ENCODE results near the gene TAF10.

The TAF10 gene

GRCh38 chr11:6607190-6607795, 4.7 kb downstream of the TAF10 start:
- DNase-seq: peak; percentile 12 to 17

GRCh38 chr11:6606471-6607189, 5.4 kb downstream of the TAF10 start:
- DNase-seq: peak; percentile 73 to 79

GRCh38 chr11:6604790-6605189, 7.2 kb downstream of the TAF10 start:
- peak; percentile 11 to 14 for DNase-seq

- DNase-seq: peak; percentile 63 to 66
These were observed 7.9 kb downstream of the TAF10 start for GRCh38 chr11:6604081-6604626.

- peak; percentile 89 to 92 for DNase-seq
These were observed 8.5 kb downstream of the TAF10 start, which contains the start of the genes ILK and RRP8 for GRCh38 chr11:6603287-6604080. ILK (plus strand) TSS chr11:6603774; CDS start chr11:6604272, 498 bp downstream. RRP8 (minus strand) TSS chr11:6603616; CDS start chr11:6603502, 114 bp downstream.

GRCh38 chr11:6602096-6602940, 9.7 kb downstream of the TAF10 start:
- peak; percentile 15 to 16 for DNase-seq

GRCh38 chr11:6601041-6601461, 11.0 kb downstream of the TAF10 start:
- no peak for DNase-seq

GRCh38 chr11:6599881-6600390, 12.1 kb downstream of the TAF10 start:
- peak in 1 of 2 experiments; percentile 13 for DNase-seq

GRCh38 chr11:6599449-6599848, 12.6 kb downstream of the TAF10 start:
- DNase-seq: no peak

GRCh38 chr11:6598555-6598954, 13.5 kb downstream of the TAF10 start:
- DNase-seq: no peak

- no peak for DNase-seq
These were observed 15.7 kb downstream of the TAF10 start for GRCh38 chr11:6596239-6596877.

- DNase-seq: no peak
These were observed 17.8 kb downstream of the TAF10 start for GRCh38 chr11:6594142-6594768.

- no peak for DNase-seq
These were observed 24.0 kb downstream of the TAF10 start for GRCh38 chr11:6588018-6588417.

GRCh38 chr11:6587360-6587953, 24.6 kb downstream of the TAF10 start:
- DNase-seq: peak in 1 of 2 experiments; percentile 15

- DNase-seq: no peak
These were observed 25.3 kb downstream of the TAF10 start for GRCh38 chr11:6586434-6587359.

GRCh38 chr11:6584528-6584927, 27.5 kb downstream of the TAF10 start:
- no peak for DNase-seq

- DNase-seq: no peak
These were observed 28.4 kb downstream of the TAF10 start for GRCh38 chr11:6583584-6583983.

GRCh38 chr11:6579681-6580080, 32.3 kb downstream of the TAF10 start:
- no peak for DNase-seq

- no peak for DNase-seq
These were observed 33.9 kb downstream of the TAF10 start for GRCh38 chr11:6578134-6578533.

Data from activated T-cell treated with anti-CD3 and anti-CD28 coated beads, Interleukin-2, amount 50 U/mL, for 48 hours (primary cell).